Gastrocnemius medialis (tissue), 4 donors: ENCODE data around the gene SMTNL2. TPM values are rescaled to one million over a fixed set of nuclear protein-coding genes. Genes with fewer than 3 reads are reported as not detected.

Experiments used
- ATAC-seq, 2 donors: fragments of 150-250 bp; one replicate each; pipeline ENCODE4 v1.9.1; 2016
- DNase-seq, 2 donors: peaks; one replicate each; pipeline ENCODE4 v3.0.0-alpha.2; 2019
- H3K27ac ChIP-seq, 4 donors: fragments of 200-600 bp; sonication (generic); 1 replicate in 1 of 4; 2 replicates in 3 of 4; pipeline ENCODE4 v1.5.1; 2016 to 2018; ENCODE audit warnings: mild to moderate bottlenecking in 2 of 4, moderate library complexity in 1 of 4
- H3K27me3 ChIP-seq, 3 donors: fragments of 200-600 bp; sonication (generic) in 2 of 3; 1 replicate in 1 of 3; 2 replicates in 2 of 3; pipeline versions ENCODE4 v1.5.1 to v1.6.0; 2016 to 2019; ENCODE audit warnings: mild to moderate bottlenecking in 1 of 3, moderate library complexity in 1 of 3
- H3K36me3 ChIP-seq, 2 donors: fragments of 200-600 bp; sonication (generic) in 1 of 2; one replicate each; pipeline ENCODE4 v1.5.1; 2017 to 2018
- H3K4me1 ChIP-seq, 2 donors: fragments of 200-600 bp; sonication (generic) in 1 of 2; one replicate each; pipeline ENCODE4 v1.5.1; 2016 to 2017; ENCODE audit warnings: mild to moderate bottlenecking in 2 of 2
- H3K4me3 ChIP-seq, 4 donors: fragments of 200-600 bp; sonication (generic) in 3 of 4; 1 replicate in 1 of 4; 2 replicates in 3 of 4; pipeline ENCODE4 v1.5.1; 2016 to 2019; ENCODE audit warnings: mild to moderate bottlenecking in 2 of 4
- H3K9me3 ChIP-seq, 3 donors: fragments of 200-600 bp; sonication (generic) in 2 of 3; 1 replicate in 1 of 3; 2 replicates in 2 of 3; pipeline ENCODE4 v1.5.1; 2016 to 2019
- POLR2A ChIP-seq, 2 donors: fragments of 450-650 bp; IDR thresholded peaks; one replicate each; pipeline ENCODE4 v1.6.1; 2017; ENCODE audit warnings: antibody characterized with exemption in 2 of 2, mild to moderate bottlenecking in 2 of 2, moderate library complexity in 2 of 2
- in situ Hi-C, 4 donors: fragments of 200-750 bp; cut with MboI; loops; one replicate each; pipeline versions ENCODE4 v1.15.0 to v1.8.0; 2017; ENCODE audit warnings: low sequenced_read_pairs in 4 of 4
- intact Hi-C: fragments of 100-400 bp; cut with DNase I; formaldehyde crosslinking; loops from one replicate; pipeline ENCODE4 v1.15.1; 2023; ENCODE audit warnings: low total_unique reads
- total RNA-seq, 4 donors: library from RNA; depleted of rRNA; stranded (reverse); fragments of >200 nt; gene quantifications; one replicate each; pipeline versions ENCODE4 v1.1.0 to v1.2.3, GENCODE V29; 2016
- TF ChIP-seq, protein P1 (sequence below), 5 experiments: fragments of 450-650 bp in 3 of 5; fragments of 200-600 bp in 2 of 5; sonication (generic) in 2 of 5; IDR thresholded peaks in 4 of 5; conservative IDR thresholded peaks in 1 of 5; 1 replicate in 4 of 5; 2 replicates in 1 of 5; pipeline ENCODE4 v1.5.1; 2016 to 2019; ENCODE audit warnings: antibody characterized with exemption in 5 of 5, mild to moderate bottlenecking in 3 of 5, moderate library complexity in 3 of 5

SMTNL2 gene
- total RNA-seq, 4 donors from 2014 or later: 110 to 588 (median 420) TPM

DNA sequence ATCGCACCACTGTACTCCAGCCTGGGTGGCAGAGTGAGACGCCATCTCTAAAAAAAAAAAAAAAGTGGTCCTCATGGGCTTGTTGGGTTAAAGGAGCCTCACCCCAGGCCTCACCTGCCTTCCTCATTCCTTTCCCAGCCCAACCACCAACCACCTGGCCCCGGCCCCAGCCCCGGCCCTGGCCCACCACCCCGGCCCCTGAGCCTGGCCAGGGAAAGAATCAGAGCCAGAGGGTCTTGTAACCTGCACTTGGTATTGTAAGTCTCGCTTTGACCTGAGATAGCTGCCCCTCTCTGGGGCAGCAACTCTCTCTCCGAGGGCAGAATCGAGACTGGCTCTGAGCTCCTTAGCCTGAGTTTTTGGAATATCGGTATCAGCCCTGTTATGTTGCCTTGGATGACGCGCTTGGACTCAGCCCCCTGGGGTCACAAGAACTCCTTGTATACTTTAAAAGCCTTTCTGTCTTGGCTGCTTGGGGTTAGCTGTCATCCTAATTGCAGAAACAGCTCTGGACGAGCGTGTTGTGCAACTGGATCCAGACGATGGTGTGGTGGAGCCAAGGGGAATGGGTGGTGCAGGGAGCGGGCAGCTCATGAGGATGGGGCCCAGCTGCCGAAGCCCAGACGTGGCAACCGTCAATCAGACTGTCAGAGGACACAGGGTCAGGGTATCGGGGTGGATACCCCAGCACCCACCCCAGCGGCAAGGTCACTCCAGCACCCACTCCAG, 14.6 kb downstream of the SMTNL2 start:
- DNase-seq (peak; percentile 80 to 93), ATAC-seq (peak; percentile 46 to 61)
- in situ Hi-C loops: no loop called here
- H3K27me3 ChIP-seq: no peaks in the 10 kb centered on the region
- peaks cover 76 to 82% of the 10 kb centered on the region in 2 donors for H3K4me1 ChIP-seq
- TF ChIP-seq, protein P1, sequence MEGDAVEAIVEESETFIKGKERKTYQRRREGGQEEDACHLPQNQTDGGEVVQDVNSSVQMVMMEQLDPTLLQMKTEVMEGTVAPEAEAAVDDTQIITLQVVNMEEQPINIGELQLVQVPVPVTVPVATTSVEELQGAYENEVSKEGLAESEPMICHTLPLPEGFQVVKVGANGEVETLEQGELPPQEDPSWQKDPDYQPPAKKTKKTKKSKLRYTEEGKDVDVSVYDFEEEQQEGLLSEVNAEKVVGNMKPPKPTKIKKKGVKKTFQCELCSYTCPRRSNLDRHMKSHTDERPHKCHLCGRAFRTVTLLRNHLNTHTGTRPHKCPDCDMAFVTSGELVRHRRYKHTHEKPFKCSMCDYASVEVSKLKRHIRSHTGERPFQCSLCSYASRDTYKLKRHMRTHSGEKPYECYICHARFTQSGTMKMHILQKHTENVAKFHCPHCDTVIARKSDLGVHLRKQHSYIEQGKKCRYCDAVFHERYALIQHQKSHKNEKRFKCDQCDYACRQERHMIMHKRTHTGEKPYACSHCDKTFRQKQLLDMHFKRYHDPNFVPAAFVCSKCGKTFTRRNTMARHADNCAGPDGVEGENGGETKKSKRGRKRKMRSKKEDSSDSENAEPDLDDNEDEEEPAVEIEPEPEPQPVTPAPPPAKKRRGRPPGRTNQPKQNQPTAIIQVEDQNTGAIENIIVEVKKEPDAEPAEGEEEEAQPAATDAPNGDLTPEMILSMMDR (IDR thresholded peaks at IDR 0.05 in 4 of 5, conservative IDR thresholded peaks at IDR 0.05 in 1 of 5): no peak
- peak; percentile 48 to 77 for TF ChIP-seq POLR2A (IDR thresholded peaks at IDR 0.05)
- intact Hi-C loops: no loop called here
- H3K27ac ChIP-seq: peak overlapping the region; percentile 86 to 100 (median 94)
- peak overlapping the region; percentile 16 to 26 (median 21) for H3K4me3 ChIP-seq
- H3K9me3 ChIP-seq: no peaks in the 10 kb centered on the region
- H3K36me3 ChIP-seq: peaks cover 0 to 30% of the 10 kb centered on the region in 2 donors

DNA sequence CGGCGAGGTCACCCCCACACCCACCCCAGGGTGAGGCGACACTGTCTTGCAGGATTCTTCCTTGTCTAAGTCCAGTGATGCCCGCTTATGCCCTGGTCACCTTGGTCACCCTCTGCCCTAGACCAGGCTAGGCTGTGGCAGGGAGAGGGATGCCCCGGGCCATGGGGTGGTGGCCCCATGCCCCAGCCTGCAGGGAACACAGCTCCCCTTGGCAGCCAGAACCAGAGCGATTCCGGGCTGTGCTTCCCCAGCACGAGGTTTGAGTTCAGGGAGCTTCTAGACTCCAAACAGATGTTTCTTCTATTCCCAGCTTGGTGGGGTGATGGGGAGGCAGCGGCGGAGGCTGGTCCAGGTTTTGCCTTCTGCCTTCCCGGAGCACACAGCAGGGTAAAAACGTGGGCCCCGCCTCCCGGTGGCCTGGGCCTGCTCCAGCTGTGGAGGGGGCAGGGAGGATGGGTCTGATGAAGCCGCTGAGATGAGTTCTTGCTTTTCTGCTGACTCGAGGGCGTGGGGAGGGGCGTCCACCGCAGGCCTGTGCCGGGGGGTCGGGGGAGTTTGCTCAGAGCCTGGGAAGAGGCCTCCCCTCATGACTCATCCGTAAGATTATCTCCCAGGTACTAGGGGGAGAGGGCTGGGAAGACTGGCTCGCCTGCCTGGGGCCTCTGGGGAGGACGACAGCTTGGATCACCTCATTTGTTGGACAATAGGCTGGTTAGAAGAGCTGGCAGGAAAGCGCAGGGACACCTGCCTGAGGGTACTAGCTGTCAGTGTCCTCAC, 15.4 kb downstream of the SMTNL2 start:
- DNase-seq: peak; percentile 80 to 97
- H3K4me1 ChIP-seq: peaks cover 81 to 82% of the 10 kb centered on the region in 2 donors
- intact Hi-C loops (loop anchor here (2.0 kb wide), 1 partner anchor 13 kb away; no protein-coding TSS in a partner anchor), in situ Hi-C loops (no loop called here)
- peaks cover 0 to 24% of the 10 kb centered on the region in 2 donors for H3K36me3 ChIP-seq
- H3K9me3 ChIP-seq: no peaks in the 10 kb centered on the region
- H3K27me3 ChIP-seq: no peaks in the 10 kb centered on the region
- ATAC-seq: peak; percentile 40 to 41
- H3K4me3 ChIP-seq: peak overlapping the region; percentile 18 to 45 (median 24)
- peak overlapping the region; percentile 86 to 100 (median 94) for H3K27ac ChIP-seq
- no peak for TF ChIP-seq POLR2A (IDR thresholded peaks at IDR 0.05)
- TF ChIP-seq, protein P1 (IDR thresholded peaks at IDR 0.05 in 4 of 5, conservative IDR thresholded peaks at IDR 0.05 in 1 of 5): no peak

DNA sequence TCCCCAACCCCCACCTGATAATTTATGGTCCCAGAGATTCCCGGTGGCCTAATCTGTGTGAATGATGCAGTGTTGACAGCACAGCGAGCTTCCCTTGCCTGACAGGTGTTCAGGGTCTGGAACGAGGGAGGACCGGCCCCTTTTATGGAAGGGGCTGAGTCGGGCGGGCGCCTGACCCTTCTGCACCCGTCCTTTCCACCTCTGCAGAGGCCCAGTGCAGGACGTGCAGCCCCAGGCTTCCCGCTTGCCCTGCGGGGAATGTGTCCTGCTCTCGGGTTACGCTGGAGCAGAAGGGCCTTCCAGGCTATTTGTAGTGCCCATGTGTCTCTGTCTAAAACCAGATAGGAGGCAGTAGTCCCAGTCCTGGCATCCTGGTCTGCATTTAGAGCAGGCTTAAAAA, 16.2 kb downstream of the SMTNL2 start:
- intact Hi-C loops (loop anchor here (2.0 kb wide), 1 partner anchor 14 kb away; no protein-coding TSS in a partner anchor), in situ Hi-C loops (no loop called here)
- Histone ChIP-seq H3K36me3 (peaks cover 0 to 19% of the 10 kb centered on the region in 2 donors), H3K4me3 (peak overlapping the region in 1 of 4 donors; percentile 23), H3K9me3 (no peaks in the 10 kb centered on the region), H3K4me1 (peaks cover 81 to 88% of the 10 kb centered on the region in 2 donors), H3K27me3 (no peaks in the 10 kb centered on the region), H3K27ac (peak overlapping the region; percentile 86 to 100 (median 94))
- DNase-seq (peak; percentile 89 to 98), ATAC-seq (peak; percentile 50 to 62)
- TF ChIP-seq, protein P1 (IDR thresholded peaks at IDR 0.05 in 4 of 5, conservative IDR thresholded peaks at IDR 0.05 in 1 of 5): peak in 2 of 5 experiments; percentile 25 to 33
- TF ChIP-seq POLR2A (IDR thresholded peaks at IDR 0.05): peak; percentile 54 to 61

DNA sequence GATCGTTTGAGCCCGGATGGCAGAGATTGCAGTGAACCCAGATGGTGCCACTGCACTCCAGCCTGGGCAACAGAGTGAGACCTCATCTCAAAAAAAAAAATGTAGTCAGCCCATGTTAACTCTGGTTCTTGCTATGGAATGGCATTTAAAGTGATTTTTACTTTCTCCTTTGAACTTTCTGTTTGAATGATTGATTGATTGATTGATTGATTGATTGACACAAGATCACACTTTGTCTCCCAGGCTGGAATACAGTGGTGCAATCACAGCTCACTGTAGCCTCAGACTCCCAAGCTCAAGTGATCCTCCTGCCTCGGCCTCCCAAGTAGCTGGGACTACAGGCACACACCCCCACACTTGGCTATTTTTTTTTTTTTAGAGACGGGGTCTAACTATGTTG, 17.0 kb downstream of the SMTNL2 start:
- intact Hi-C loops (loop anchor here (2.0 kb wide), 1 partner anchor 15 kb away; no protein-coding TSS in a partner anchor), in situ Hi-C loops (no loop called here)
- peak overlapping the region in 1 of 4 donors; percentile 12 for H3K4me3 ChIP-seq
- no peak for ATAC-seq
- H3K27me3 ChIP-seq: no peaks in the 10 kb centered on the region
- peaks cover 87 to 88% of the 10 kb centered on the region in 2 donors for H3K4me1 ChIP-seq
- H3K36me3 ChIP-seq: peaks cover 0 to 24% of the 10 kb centered on the region in 2 donors
- H3K9me3 ChIP-seq: no peaks in the 10 kb centered on the region
- TF ChIP-seq, protein P1 (IDR thresholded peaks at IDR 0.05 in 4 of 5, conservative IDR thresholded peaks at IDR 0.05 in 1 of 5): no peak
- H3K27ac ChIP-seq: peak overlapping the region; percentile 86 to 100 (median 94)
- DNase-seq: no peak
